NCI-H82 treated with DMSO at 0.1 percent for 48 hours (cell line): ENCODE measurements around the gene MKNK1.
"Not testable (repeated sequence)": the region's sequence is repeated elsewhere in the genome, so short reads cannot be mapped to it uniquely, and the experiment has no call there.

ENCODE experiments used
- DNase-seq: peaks from one replicate; lab custom pipeline; 2025; ENCODE audit not compliant: unreplicated experiment; lab: John Stamatoyannopoulos, UW

MKNK1 gene

GRCh38 chr1:46603858-46604549 lies at the start of gene MKNK1:
Gene MKNK1 (minus strand): TSS chr1:46604268. CDS start chr1:46583327, 20,941 bp downstream.
- peak; percentile 86 for DNase-seq

- no peak for DNase-seq
These were observed 49.4 kb upstream of the MKNK1 start for GRCh38 chr1:46653405-46653958.

GRCh38 chr1:46652321-46653100 lies 48.4 kb upstream of the MKNK1 start:
- no peak for DNase-seq

GRCh38 chr1:46651152-46651551 lies 47.1 kb upstream of the MKNK1 start:
- not testable (repeated sequence) for DNase-seq

GRCh38 chr1:46650491-46650890 lies 46.4 kb upstream of the MKNK1 start:
- no peak for DNase-seq

- no peak for DNase-seq
These were observed 45.7 kb upstream of the MKNK1 start for GRCh38 chr1:46649764-46650163.

- DNase-seq = no peak
These were observed 43.5 kb upstream of the MKNK1 start for GRCh38 chr1:46647611-46648010.

GRCh38 chr1:46646844-46647243 lies 42.8 kb upstream of the MKNK1 start:
- no peak for DNase-seq

- DNase-seq = no peak
These were observed 42.3 kb upstream of the MKNK1 start for GRCh38 chr1:46646331-46646730.

- DNase-seq = no peak
These were observed 41.7 kb upstream of the MKNK1 start for GRCh38 chr1:46645815-46646214.

GRCh38 chr1:46643368-46643775 lies 39.3 kb upstream of the MKNK1 start:
- no peak for DNase-seq

- no peak for DNase-seq
These were observed 38.1 kb upstream of the MKNK1 start for GRCh38 chr1:46642115-46642680.

GRCh38 chr1:46639547-46639946 lies 35.5 kb upstream of the MKNK1 start:
- DNase-seq = no peak

- no peak for DNase-seq
These were observed 34.9 kb upstream of the MKNK1 start for GRCh38 chr1:46638921-46639320.

- DNase-seq = no peak
These were observed 33.5 kb upstream of the MKNK1 start for GRCh38 chr1:46637444-46638083.

- no peak for DNase-seq
These were observed 31.1 kb upstream of the MKNK1 start for GRCh38 chr1:46635205-46635604.

GRCh38 chr1:46630719-46631118 lies 26.7 kb upstream of the MKNK1 start:
- no peak for DNase-seq

- DNase-seq = no peak
These were observed 19.9 kb upstream of the MKNK1 start for GRCh38 chr1:46623743-46624644.

- DNase-seq = no peak
These were observed 18.3 kb upstream of the MKNK1 start for GRCh38 chr1:46622344-46622743.

GRCh38 chr1:46621930-46622329 lies 17.9 kb upstream of the MKNK1 start:
- no peak for DNase-seq
